HL-60 (cell line): ENCODE results near the gene CCDC8.
"Not testable (repeated sequence)": the region's sequence is repeated elsewhere in the genome, so short reads cannot be mapped to it uniquely, and the experiment has no call there.

Experiments
- DNase-seq, 2 experiments: peaks; one replicate each; pipeline ENCODE4 v3.0.0-alpha.2; 2010 to 2020; ENCODE audit warnings: low read depth in 1 of 2, low spot score in 1 of 2
- H3K27ac ChIP-seq: fragments of 250-450 bp; sonication (Bioruptor Pico); replicated peaks from 2 replicates; pipeline ENCODE4 v1.5.1; 2020; ENCODE audit warnings: mild to moderate bottlenecking, moderate library complexity
- H3K27me3 ChIP-seq: fragments of 250-450 bp; sonication (Bioruptor Pico); 2 replicates; pipeline ENCODE4 v1.5.1; 2021; ENCODE audit warnings: mild to moderate bottlenecking, moderate library complexity; ENCODE audit not compliant: insufficient read depth, poor library complexity, severe bottlenecking
- H3K4me3 ChIP-seq: replicated peaks from 2 replicates; pipeline ENCODE4 v1.5.1; 2011; ENCODE audit warnings: mild to moderate bottlenecking, control low read depth, low read length; ENCODE audit not compliant: insufficient read depth
- CTCF ChIP-seq: IDR thresholded peaks from one replicate; pipeline ENCODE4 v1.5.1; 2011; ENCODE audit warnings: low read length, control low read depth, inconsistent platforms; ENCODE audit not compliant: insufficient read depth
- GABPA ChIP-seq: IDR thresholded peaks from 2 replicates; pipeline ENCODE4 v1.6.1; 2012; ENCODE audit warnings: low read depth
- POLR2AphosphoS5 ChIP-seq: IDR thresholded peaks from 2 replicates; pipeline ENCODE4 v1.6.1; 2012; ENCODE audit warnings: low read depth
- REST ChIP-seq: IDR thresholded peaks from 2 replicates; pipeline ENCODE4 v1.6.1; 2012; ENCODE audit warnings: low read depth; ENCODE audit not compliant: insufficient replicate concordance
- SPI1 ChIP-seq: IDR thresholded peaks from 2 replicates; pipeline ENCODE4 v1.6.1; 2012; ENCODE audit warnings: low read depth, mild to moderate bottlenecking, borderline replicate concordance

Gene CCDC8

GRCh38 chr19:46422344-46422743 is 9.0 kb upstream of the CCDC8 start:
- peaks cover 17% of the 10 kb centered on the region for H3K27me3 ChIP-seq

GRCh38 chr19:46420056-46420455 is 6.7 kb upstream of the CCDC8 start:
- no peak overlapping the region for H3K4me3 ChIP-seq
- TF ChIP-seq REST (no peak), POLR2AphosphoS5 (no peak), CTCF (no peak), SPI1 (no peak), GABPA (no peak)
- no peak for DNase-seq
- no peak overlapping the region for H3K27ac ChIP-seq
- peaks cover 15% of the 10 kb centered on the region for H3K27me3 ChIP-seq

More at GRCh38 chr19:46422344-46422743, 9.0 kb upstream of the CCDC8 start:
- TF ChIP-seq SPI1 (no peak), GABPA (no peak), CTCF (no peak), POLR2AphosphoS5 (no peak), REST (no peak)
- H3K27ac ChIP-seq, result no peak overlapping the region
- no peak for DNase-seq
- H3K4me3 ChIP-seq, result no peak overlapping the region

GRCh38 chr19:46415804-46416709 is 2.7 kb upstream of the CCDC8 start:
- peaks cover 26% of the 10 kb centered on the region for H3K27me3 ChIP-seq
- H3K4me3 ChIP-seq, DNase-seq, H3K27ac ChIP-seq: not testable (repeated sequence)

- H3K27me3 ChIP-seq, result peaks cover 26% of the 10 kb centered on the region
- DNase-seq, H3K4me3 ChIP-seq, H3K27ac ChIP-seq: not testable (repeated sequence)
Observed at GRCh38 chr19:46414899-46415298, 1.5 kb upstream of the CCDC8 start.
